Hematopoietic multipotent progenitor cell (in vitro differentiated cells): Measurements from ENCODE around the gene ITGAX. TPM values are rescaled to one million over a fixed set of nuclear protein-coding genes. Genes with fewer than 3 reads are reported as not detected.
"Not testable (repeated sequence)": the region's sequence is repeated elsewhere in the genome, so short reads cannot be mapped to it uniquely, and the experiment has no call there.

Experiments
- DNase-seq, 3 donors: peaks; one replicate each; pipeline ENCODE4 v3.0.0-alpha.2; 2011 to 2015; ENCODE audit warnings: low read depth in 2 of 3, low spot score in 2 of 3
- total RNA-seq: library from RNA; depleted of rRNA; stranded (reverse); fragments of >200 nt; gene quantifications from one replicate; pipeline ENCODE4 v1.2.3, GENCODE V29; 2012

The ITGAX gene
- total RNA-seq, 1 donor = 18.6 TPM

DNA sequence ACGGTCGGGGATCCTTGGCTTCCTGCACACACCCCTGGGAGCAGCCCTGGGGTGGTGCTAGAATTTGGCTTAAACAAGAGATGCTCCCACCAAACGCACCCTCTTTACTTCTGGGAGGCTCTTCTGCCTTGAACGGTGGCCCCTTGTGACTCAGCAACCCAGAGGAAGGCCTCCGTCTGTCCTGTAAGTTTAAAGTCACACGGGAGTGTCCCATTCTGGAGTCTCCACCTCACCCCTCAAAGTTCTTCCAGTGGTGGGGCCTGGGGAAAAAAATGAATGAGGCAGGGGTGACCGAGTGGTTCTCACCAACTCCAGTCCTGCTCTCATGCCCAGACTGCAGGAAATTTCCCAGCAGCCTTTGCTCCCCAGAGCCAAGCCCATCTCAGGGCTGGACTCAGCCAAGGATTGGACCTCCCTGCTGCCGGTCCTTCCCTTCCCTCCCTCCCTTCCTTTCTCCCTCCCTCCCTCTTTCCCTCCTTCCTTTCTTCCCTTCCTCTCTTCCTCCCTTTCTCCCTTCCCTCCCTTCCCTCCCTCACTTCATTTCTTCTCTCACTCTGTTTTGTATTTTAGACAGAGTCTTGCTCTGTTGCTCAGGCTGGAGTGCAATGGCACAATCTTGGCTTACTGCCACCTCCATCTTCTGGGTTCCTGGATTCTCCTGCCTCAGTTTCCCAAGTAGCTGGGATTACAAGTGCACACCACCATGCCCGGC is 49.5 kb downstream of the ITGAX start:
- DNase-seq = no peak

DNA sequence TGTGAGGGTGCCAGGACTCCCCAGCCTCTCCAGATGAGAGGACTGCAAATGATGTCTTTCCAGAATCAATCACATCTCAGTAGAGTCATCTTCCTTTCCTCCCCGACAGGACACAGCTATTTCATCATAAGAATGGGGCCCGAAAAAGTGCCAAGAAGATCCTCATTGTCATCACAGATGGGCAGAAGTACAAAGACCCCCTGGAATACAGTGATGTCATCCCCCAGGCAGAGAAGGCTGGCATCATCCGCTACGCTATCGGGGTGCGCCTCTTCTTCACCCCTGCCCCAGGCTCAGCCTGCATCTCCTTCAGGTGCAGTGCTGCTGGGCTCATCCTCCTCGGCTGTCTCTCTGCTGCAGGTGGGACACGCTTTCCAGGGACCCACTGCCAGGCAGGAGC is 52.4 kb downstream of the ITGAX start:
- DNase-seq = no peak

DNA sequence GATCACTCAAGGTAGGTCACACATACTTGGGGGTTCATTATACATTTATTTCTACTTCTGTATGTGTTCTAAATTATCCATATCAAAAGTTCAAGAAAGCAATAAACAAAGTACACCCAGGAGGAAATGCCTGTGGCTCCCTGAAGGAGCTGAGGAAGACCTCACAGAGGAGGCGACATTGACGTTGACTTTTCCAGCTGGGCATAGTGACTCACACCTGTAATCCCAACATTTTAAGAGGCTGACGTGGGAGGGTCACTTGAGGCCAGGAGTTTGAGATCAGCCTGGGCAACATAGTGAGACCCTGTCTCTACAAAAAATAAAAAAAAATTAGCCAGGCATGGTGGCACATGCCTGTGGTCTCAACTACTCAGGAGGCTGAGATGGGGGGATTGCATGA is 54.5 kb downstream of the ITGAX start:
- DNase-seq = no peak

GRCh38 chr16:31410082-31410481 is 55.1 kb downstream of the ITGAX start:
- DNase-seq = no peak

DNA sequence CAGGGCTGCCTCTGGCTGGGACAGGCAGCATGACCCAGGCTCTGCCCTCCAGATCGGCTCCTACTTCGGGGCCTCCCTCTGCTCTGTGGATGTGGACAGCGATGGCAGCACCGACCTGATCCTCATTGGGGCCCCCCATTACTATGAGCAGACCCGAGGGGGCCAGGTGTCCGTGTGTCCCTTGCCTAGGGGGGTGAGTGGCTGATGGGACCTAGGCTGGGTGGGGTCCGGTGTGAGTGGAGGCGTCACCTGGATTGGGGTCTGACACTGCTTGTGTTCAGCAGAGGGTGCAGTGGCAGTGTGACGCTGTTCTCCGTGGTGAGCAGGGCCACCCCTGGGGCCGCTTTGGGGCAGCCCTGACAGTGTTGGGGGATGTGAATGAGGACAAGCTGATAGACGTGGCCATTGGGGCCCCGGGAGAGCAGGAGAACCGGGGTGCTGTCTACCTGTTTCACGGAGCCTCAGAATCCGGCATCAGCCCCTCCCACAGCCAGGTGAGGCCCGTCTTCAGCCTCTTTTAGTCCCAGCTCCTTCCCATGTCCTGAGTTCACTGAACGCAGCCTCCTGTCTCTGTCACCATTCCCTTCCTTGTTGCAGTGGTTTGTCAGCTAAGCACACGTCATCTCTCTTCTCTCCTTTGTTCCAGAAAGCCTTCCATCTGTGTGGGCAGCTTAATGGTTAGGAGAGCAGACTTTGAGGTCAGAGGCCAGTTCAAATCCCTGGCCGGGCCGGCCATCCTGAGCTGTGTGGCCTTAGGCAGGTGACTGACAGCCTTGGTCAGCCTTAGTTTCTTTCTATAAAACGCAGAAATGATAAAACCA is 56.3 kb downstream of the ITGAX start:
- no peak for DNase-seq

GRCh38 chr16:31412750-31413149 is 57.8 kb downstream of the ITGAX start:
- no peak for DNase-seq

GRCh38 chr16:31413381-31413780 is 58.4 kb downstream of the ITGAX start:
- no peak for DNase-seq

GRCh38 chr16:31413943-31414342 is 59.0 kb downstream of the ITGAX start:
- DNase-seq = no peak

GRCh38 chr16:31414706-31415105 is 59.7 kb downstream of the ITGAX start:
- DNase-seq = no peak

DNA sequence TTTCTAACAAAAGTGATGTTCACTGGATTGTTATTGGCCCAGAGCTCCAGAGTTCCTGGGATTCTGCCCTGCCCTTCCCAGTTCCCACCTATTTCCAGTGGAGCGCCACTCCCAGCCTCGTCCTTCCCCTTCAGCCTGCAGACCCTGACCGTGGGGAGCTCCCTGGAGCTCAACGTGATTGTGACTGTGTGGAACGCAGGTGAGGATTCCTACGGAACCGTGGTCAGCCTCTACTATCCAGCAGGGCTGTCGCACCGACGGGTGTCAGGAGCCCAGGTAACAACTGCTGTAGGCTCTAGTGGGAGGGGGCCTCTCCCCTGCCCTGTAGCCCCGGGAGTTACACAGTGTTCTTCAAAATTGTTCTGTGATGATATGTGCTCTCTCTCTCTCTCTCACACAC is 61.4 kb downstream of the ITGAX start:
- no peak for DNase-seq

DNA sequence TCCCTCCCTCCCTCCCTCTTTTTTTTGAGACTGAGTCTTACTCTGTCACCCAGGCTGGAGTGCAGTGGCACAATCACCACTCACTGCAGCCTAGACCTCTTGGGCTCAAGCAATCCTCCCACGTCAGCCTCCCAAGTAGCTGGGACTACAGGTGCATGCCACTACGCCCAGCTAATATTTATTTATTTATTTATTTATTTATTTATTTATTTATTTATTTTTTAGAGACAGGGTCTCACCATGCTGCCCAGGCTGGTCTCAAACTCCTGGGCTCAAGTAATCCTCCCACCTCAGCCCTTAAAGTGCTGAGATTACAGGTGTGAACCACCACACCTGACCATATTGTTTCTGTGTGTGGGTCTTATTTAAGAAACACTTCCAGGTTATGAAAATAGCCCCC is 62.1 kb downstream of the ITGAX start:
- DNase-seq = not testable (repeated sequence)

GRCh38 chr16:31417916-31418315 is 62.9 kb downstream of the ITGAX start:
- DNase-seq = no peak

DNA sequence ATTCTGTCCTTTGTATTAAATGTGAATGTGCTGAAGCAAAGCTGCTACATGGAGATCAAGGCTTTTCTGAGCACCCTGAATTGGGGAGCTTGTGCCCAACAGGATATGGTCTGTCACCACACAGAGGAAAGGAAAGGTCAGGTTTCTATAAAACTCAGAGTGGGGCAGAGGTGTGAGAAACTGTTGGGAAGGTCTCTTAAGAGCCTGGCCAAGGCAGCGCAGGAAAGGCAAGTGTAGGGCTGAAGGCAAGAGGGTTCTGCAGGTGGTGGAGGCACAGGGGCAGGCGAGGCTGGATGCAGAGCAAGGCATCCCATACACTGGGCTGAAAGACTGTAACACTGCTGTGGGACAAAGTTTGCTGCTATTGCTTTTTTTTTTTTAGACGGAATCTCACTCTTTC is 65.1 kb downstream of the ITGAX start:
- no peak for DNase-seq

- no peak for DNase-seq
Observed at GRCh38 chr16:31421587-31421986, 66.6 kb downstream of the ITGAX start.

GRCh38 chr16:31423241-31423640 is 68.3 kb downstream of the ITGAX start:
- no peak for DNase-seq

DNA sequence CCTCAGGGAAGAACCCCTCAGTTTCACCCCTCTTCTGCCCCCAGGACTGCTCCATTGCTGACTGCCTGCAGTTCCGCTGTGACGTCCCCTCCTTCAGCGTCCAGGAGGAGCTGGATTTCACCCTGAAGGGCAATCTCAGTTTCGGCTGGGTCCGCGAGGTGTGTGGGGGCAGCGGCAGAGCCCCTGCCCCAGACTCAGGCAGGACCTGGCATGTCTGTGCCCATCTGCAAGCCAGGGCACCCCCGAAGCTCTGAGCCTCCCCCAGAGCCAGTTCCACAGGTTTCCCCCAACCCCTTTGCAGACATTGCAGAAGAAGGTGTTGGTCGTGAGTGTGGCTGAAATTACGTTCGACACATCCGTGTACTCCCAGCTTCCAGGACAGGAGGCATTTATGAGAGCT is 68.8 kb downstream of the ITGAX start:
- no peak for DNase-seq

- DNase-seq = peak; percentile 44 to 53 (median 47)
Observed at GRCh38 chr16:31427441-31428278, 72.7 kb downstream of the ITGAX start.

DNA sequence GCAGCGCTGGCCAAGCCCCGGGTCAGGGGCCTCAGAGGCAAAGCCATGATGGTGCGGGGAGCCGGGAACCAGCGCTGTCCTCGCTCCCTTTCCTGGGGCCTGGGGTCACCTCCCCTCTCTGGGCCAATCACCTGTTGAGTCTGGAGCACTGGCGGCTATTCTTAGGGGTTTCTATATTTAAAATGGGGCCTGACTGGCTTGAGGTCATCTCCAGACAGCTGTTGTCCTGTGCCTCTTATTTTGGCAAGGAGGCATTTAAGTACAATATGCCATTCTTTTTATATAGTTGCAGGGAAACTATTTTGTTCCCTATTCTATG is 73.3 kb downstream of the ITGAX start, which contains the start of gene COX6A2:
Gene COX6A2, minus strand, starts transcription at position 82 of the 319 bp plus-strand sequence. Its CDS starts 35 bp downstream, at position 47.
- DNase-seq = no peak

DNA sequence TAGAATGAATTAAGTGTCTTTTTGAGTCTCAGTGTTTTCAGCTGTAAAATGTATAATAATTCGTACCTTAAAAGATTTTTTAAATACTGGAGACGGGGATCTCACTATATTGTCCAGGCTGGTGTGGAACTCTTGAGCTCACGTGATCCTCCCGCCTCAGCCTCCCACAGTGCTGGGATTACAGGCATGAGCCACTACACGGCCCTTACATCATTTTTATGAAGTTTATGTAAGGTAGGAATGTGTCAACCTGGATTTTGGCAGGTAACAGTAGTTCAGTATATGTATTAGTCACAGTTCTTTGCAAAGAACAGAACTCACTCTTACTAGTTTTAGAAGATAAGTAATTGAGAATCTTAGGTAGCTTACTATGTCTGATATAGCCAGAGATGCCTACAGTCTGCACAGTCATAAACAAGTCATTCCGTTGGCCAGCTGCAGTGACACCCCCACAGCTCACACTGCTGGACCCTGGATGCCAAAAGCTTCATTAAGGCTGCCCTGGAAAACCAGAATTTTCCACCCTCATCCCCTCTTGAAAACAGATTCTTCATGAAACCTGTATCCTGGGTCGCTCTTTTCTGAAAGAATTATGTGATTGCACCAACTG is 73.8 kb downstream of the ITGAX start:
- no peak for DNase-seq

GRCh38 chr16:31429314-31429713 is 74.3 kb downstream of the ITGAX start:
- no peak for DNase-seq

DNA sequence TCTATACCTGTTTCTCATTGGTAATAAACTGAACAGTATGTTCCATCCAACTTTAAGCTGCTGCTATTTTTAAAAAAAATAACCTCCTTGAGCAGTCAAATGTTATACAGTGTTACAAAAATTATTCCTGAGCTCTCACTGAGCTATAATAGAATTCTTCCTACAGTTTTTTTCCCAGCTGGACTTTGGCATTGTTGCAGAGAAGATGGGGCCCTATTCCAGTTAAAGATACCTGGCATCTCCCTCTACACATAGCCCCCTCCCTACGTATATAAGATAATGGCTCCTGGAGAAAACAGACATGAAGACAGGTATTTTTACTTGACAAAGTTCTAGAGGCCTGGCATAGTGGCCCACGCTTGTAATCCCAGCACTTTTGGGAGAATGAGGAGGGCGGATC is 74.8 kb downstream of the ITGAX start:
- DNase-seq = no peak
